Measurements from ENCODE around the gene KRTAP12-1. TPM values are rescaled to one million over a fixed set of nuclear protein-coding genes. Genes with fewer than 3 reads are reported as not detected.
A peak's percentile ranks its signal among the peaks of the same experiment; 100 is the strongest.
"Not testable (repeated sequence)": the region's sequence is repeated elsewhere in the genome, so short reads cannot be mapped to it uniquely, and the experiment has no call there.

The KRTAP12-1 gene
- total RNA-seq, 1 donor, result not detected

- H3K79me2 ChIP-seq (ENCODE audit: insufficient read depth, low read length), result no peaks in the 10 kb centered on the region
- no peaks in the 10 kb centered on the region for H3K4me1 ChIP-seq (ENCODE audit: insufficient read depth, low read length)
- no peak overlapping the region for H2AFZ ChIP-seq (ENCODE audit: low read length)
- no peak overlapping the region for H3K4me2 ChIP-seq (ENCODE audit: insufficient read depth, low read length)
- H3K9me3 ChIP-seq (ENCODE audit: low read depth, low read length), result no peaks in the 10 kb centered on the region
- peaks cover 52% of the 10 kb centered on the region for H3K27me3 ChIP-seq (ENCODE audit: insufficient read depth, low read length)
- peak; percentile 73 for DNase-seq (ENCODE audit: insufficient read length, low spot score, missing footprints)
- H4K20me1 ChIP-seq (ENCODE audit: insufficient read depth, low read length), result no peaks in the 10 kb centered on the region
- no peak for TF ChIP-seq CTCF (IDR thresholded peaks at IDR 0.05; ENCODE audit: extremely low read depth, low read depth, low read length)
- H3K4me3 ChIP-seq (ENCODE audit: insufficient read depth, low read length), result no peak overlapping the region
- no peak overlapping the region for H3K27ac ChIP-seq (ENCODE audit: low read depth, low read length)
- no peaks in the 10 kb centered on the region for H3K36me3 ChIP-seq (ENCODE audit: insufficient read depth, low read length)
Observed at GRCh38 chr21:44697811-44698734, 16.1 kb upstream of the KRTAP12-1 start.

- H3K27me3 ChIP-seq (ENCODE audit: insufficient read depth, low read length), result peaks cover 49% of the 10 kb centered on the region
- not testable (repeated sequence) for H2AFZ ChIP-seq (ENCODE audit: low read length)
Observed at GRCh38 chr21:44697172-44697810, 15.3 kb upstream of the KRTAP12-1 start, which contains the start of gene KRTAP10-12. Gene KRTAP10-12 (plus strand): TSS chr21:44697172. CDS start chr21:44697202, 30 bp downstream.

DNA sequence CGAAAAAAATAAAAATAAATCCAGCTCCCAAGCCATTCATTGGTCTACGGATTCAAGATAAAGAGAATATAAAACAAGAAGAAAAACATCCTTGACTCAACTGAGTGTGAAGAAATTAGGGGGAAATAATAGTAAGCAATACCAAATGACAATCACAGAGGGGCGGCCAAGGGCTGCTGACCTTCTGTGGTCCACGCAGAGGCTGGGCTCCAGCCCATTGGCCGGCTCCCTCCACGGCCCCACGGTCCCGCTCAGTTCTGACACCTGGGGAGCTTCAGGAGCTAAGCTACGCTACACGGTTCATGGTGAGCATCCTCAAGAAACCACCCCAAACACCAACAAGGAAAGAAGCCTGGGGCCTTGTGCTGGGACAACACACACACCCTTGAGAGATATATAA is 14.6 kb upstream of the KRTAP12-1 start:
- H4K20me1 ChIP-seq (ENCODE audit: insufficient read depth, low read length), result no peaks in the 10 kb centered on the region
- H2AFZ ChIP-seq (ENCODE audit: low read length), result no peak overlapping the region
- peaks cover 44% of the 10 kb centered on the region for H3K27me3 ChIP-seq (ENCODE audit: insufficient read depth, low read length)
- H3K4me3 ChIP-seq (ENCODE audit: insufficient read depth, low read length), result no peak overlapping the region
- peak; percentile 80 for DNase-seq (ENCODE audit: insufficient read length, low spot score, missing footprints)
- H3K4me1 ChIP-seq (ENCODE audit: insufficient read depth, low read length), result no peaks in the 10 kb centered on the region
- H3K4me2 ChIP-seq (ENCODE audit: insufficient read depth, low read length), result no peak overlapping the region
- no peaks in the 10 kb centered on the region for H3K9me3 ChIP-seq (ENCODE audit: low read depth, low read length)
- no peak for TF ChIP-seq CTCF (IDR thresholded peaks at IDR 0.05; ENCODE audit: extremely low read depth, low read depth, low read length)
- H3K79me2 ChIP-seq (ENCODE audit: insufficient read depth, low read length), result no peaks in the 10 kb centered on the region
- H3K27ac ChIP-seq (ENCODE audit: low read depth, low read length), result no peak overlapping the region
- H3K36me3 ChIP-seq (ENCODE audit: insufficient read depth, low read length), result no peaks in the 10 kb centered on the region

More at GRCh38 chr21:44697172-44697810, 15.3 kb upstream of the KRTAP12-1 start, which contains the start of gene KRTAP10-12:
- not testable (repeated sequence) for H3K4me3 ChIP-seq (ENCODE audit: insufficient read depth, low read length); H3K27ac ChIP-seq (ENCODE audit: low read depth, low read length); H3K36me3 ChIP-seq (ENCODE audit: insufficient read depth, low read length); H3K9me3 ChIP-seq (ENCODE audit: low read depth, low read length); H3K4me2 ChIP-seq (ENCODE audit: insufficient read depth, low read length); H4K20me1 ChIP-seq (ENCODE audit: insufficient read depth, low read length); H3K4me1 ChIP-seq (ENCODE audit: insufficient read depth, low read length); H3K79me2 ChIP-seq (ENCODE audit: insufficient read depth, low read length); DNase-seq (ENCODE audit: insufficient read length, low spot score, missing footprints)

DNA sequence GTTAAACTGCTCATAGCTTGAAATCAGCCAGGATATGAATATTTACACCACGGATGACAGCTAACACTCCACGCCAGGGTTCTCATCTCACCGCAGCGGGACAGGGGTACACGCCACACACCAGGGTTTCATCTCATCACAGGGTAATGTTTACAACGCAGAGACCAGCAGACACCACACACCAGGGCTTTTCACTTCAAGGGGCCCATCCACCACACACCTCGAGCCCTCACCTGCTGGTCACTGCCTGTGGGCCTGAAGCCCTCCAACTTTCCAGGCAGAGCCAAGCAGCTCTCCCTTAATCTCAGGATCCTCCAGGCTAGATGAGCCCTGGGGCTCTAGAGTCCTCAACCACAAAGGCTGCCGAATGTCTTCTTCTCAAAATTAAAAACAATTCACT is 13.7 kb upstream of the KRTAP12-1 start:
- H3K27me3 ChIP-seq (ENCODE audit: insufficient read depth, low read length), result peaks cover 39% of the 10 kb centered on the region
- no peak overlapping the region for H3K4me2 ChIP-seq (ENCODE audit: insufficient read depth, low read length)
- H3K79me2 ChIP-seq (ENCODE audit: insufficient read depth, low read length), result no peaks in the 10 kb centered on the region
- H3K9me3 ChIP-seq (ENCODE audit: low read depth, low read length), result no peaks in the 10 kb centered on the region
- no peaks in the 10 kb centered on the region for H4K20me1 ChIP-seq (ENCODE audit: insufficient read depth, low read length)
- H3K4me1 ChIP-seq (ENCODE audit: insufficient read depth, low read length), result no peaks in the 10 kb centered on the region
- H3K27ac ChIP-seq (ENCODE audit: low read depth, low read length), result no peak overlapping the region
- DNase-seq (ENCODE audit: insufficient read length, low spot score, missing footprints), result peak; percentile 71
- TF ChIP-seq CTCF (IDR thresholded peaks at IDR 0.05; ENCODE audit: extremely low read depth, low read depth, low read length), result no peak
- no peak overlapping the region for H3K4me3 ChIP-seq (ENCODE audit: insufficient read depth, low read length)
- no peaks in the 10 kb centered on the region for H3K36me3 ChIP-seq (ENCODE audit: insufficient read depth, low read length)
- no peak overlapping the region for H2AFZ ChIP-seq (ENCODE audit: low read length)
